Muscle layer of colon (tissue), 2 donors: Measurements from ENCODE around the gene SPOCK3.

Experiments
- H3K27ac ChIP-seq: one replicate; pipeline ENCODE4 v1.7.0; 2013; ENCODE audit warnings: low read depth, mild to moderate bottlenecking, low read length, moderate library complexity
- H3K27me3 ChIP-seq, 2 donors: one replicate each; pipeline ENCODE4 v1.7.0; 2013; ENCODE audit warnings: low read length in 2 of 2, mild to moderate bottlenecking in 2 of 2; ENCODE audit not compliant: insufficient read depth in 2 of 2, control insufficient read depth in 1 of 2
- H3K36me3 ChIP-seq: one replicate; pipeline ENCODE4 v1.7.0; 2013; ENCODE audit warnings: mild to moderate bottlenecking, low read length; ENCODE audit not compliant: insufficient read depth
- H3K4me1 ChIP-seq: one replicate; pipeline ENCODE4 v1.7.0; 2013; ENCODE audit warnings: mild to moderate bottlenecking, low read length; ENCODE audit not compliant: insufficient read depth
- H3K4me3 ChIP-seq, 2 donors: one replicate each; pipeline ENCODE4 v1.7.0; 2013; ENCODE audit warnings: low read length in 2 of 2, low read depth in 1 of 2, mild to moderate bottlenecking in 1 of 2, moderate library complexity in 1 of 2
- H3K9ac ChIP-seq: one replicate; pipeline ENCODE4 v1.7.0; 2013; ENCODE audit warnings: low read length
- H3K9me3 ChIP-seq: one replicate; pipeline ENCODE4 v1.7.0; 2013; ENCODE audit warnings: mild to moderate bottlenecking, low read length
- donor health status: abdominal sarcoma.
- donor health status: Adenocarcinoma of cecum.

SPOCK3 gene

DNA sequence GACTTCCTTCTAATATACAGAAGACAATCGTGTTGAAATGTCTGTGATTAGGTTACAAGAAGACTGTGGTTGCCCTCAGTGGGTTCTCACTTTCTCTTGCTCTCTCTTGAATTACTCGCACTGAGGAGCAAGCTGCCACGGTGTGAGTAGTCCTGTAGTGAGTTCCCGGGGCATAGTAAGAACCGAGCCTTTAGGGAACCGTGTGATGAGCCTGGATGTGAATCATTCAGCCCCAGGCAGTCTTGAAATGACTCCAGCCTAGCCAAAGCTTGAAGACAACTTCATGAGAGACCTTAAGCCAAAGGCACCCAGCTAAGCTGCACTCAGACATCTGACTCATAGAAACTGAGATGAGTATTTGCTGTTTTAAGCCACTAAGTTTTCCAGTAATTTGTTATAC, 292.7 kb downstream of the SPOCK3 start:
- Histone ChIP-seq H3K9ac (no peak overlapping the region), H3K27me3 (no peaks in the 10 kb centered on the region)

DNA sequence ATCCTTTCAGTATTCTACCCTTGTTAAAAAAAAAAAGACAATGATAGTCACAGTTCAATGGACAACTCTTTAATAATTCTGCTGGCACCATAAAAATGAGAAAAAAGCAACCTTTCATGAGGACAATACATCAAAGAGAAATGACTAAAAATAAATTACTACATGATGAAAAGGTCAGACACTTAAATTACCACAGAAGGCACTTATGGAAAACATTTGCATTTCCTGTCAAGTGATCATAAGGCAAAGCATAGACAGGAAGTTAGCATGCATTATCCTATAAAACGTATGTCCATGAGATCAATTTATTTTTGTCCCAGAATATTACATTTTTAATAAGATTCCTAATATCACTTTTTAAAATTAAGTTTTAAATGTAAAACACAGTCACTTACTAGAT, 303.8 kb downstream of the SPOCK3 start:
- Histone ChIP-seq H3K27ac (no peak overlapping the region), H3K27me3 (no peaks in the 10 kb centered on the region), H3K36me3 (no peaks in the 10 kb centered on the region), H3K9me3 (no peaks in the 10 kb centered on the region), H3K9ac (no peak overlapping the region), H3K4me3 (no peak overlapping the region), H3K4me1 (no peaks in the 10 kb centered on the region)

More for the DNA sequence above, 292.7 kb downstream of the SPOCK3 start:
- Histone ChIP-seq H3K9me3 (no peaks in the 10 kb centered on the region), H3K4me3 (no peak overlapping the region), H3K36me3 (no peaks in the 10 kb centered on the region), H3K27ac (no peak overlapping the region), H3K4me1 (no peaks in the 10 kb centered on the region)

DNA sequence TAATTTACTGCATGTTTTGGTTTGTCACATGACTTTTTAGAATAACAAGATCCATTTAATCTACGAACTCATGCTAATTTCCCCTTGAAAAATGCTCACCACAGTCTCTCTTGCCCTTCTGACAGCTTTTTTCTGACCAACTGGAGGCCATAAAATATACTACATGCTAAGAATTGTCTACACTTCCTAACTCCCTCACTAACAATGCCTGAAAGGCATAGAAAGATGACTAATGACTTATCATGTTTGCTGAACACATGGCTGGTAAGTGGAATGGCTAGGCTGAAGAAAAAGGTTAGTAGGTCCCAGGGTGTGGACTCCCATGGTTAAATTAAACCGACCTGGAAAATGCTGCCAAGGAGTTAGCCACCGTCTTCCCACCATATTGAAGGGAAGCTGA, 309.9 kb downstream of the SPOCK3 start:
- Histone ChIP-seq H3K9me3 (no peaks in the 10 kb centered on the region), H3K27me3 (no peaks in the 10 kb centered on the region), H3K4me3 (no peak overlapping the region), H3K36me3 (no peaks in the 10 kb centered on the region), H3K27ac (no peak overlapping the region), H3K9ac (no peak overlapping the region), H3K4me1 (no peaks in the 10 kb centered on the region)

DNA sequence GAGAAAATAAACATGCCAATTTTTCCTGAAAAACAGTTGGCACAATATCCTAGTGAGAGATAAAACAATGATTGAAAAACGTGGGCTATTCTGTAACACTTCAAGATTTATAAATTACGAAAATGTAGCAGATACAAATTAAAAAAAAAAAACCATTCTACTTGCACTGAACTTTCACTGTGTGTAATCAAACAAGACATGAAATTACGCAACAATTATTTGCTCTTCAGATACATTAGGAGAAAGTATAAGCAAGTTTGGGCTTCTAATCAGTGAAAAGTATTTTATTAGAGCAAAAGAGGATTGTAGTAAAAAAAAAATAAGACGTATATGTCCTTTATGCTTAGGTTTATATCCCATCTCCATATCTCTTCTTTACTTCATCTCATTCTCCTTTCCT, 320.4 kb downstream of the SPOCK3 start:
- Histone ChIP-seq H3K9ac (no peak overlapping the region), H3K27me3 (no peaks in the 10 kb centered on the region), H3K4me1 (no peaks in the 10 kb centered on the region), H3K27ac (no peak overlapping the region), H3K36me3 (no peaks in the 10 kb centered on the region), H3K4me3 (no peak overlapping the region), H3K9me3 (no peaks in the 10 kb centered on the region)

DNA sequence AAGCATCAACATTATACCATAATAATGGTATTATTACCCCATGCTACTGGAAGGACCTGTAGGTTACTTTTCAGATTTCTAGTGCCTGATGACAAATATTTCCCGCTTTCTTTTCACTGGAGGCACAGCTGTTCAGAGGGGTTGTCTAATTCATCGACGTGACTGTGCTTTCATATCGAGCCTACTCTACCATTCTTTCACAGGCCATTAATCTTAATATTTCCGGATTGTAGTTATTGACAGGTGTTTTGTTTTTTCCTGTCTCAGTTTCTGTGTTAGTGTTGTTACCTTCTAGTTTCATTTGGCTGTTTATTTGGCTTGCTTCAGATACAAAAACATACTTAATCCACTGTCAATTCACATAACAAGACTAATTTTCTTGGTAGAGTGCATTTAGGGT, 330.9 kb downstream of the SPOCK3 start:
- H3K27ac ChIP-seq, result no peak overlapping the region
- H3K27me3 ChIP-seq, result no peaks in the 10 kb centered on the region
- H3K36me3 ChIP-seq, result no peaks in the 10 kb centered on the region
- no peaks in the 10 kb centered on the region for H3K4me1 ChIP-seq
- H3K9me3 ChIP-seq, result no peaks in the 10 kb centered on the region
- no peak overlapping the region for H3K4me3 ChIP-seq
- H3K9ac ChIP-seq, result no peak overlapping the region

DNA sequence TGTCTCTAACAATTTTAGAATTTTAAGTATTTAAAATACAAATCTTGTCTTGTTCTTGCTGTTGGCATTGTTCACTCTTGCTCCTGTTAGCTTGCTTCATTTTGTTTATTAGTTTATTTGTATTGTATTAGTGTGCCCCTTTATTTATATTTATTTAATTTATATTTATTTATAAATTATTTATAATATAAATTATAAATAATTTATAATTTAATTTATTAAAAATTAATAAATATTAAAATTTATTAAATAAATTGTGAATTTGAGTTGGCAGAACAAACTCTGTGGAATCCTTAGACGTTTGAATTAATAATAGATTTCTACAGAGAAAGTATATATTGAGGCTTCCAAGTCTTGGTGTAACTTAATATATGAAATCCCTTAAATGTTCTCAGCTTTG, 331.4 kb downstream of the SPOCK3 start:
- H3K4me3 ChIP-seq, result no peak overlapping the region
- no peaks in the 10 kb centered on the region for H3K4me1 ChIP-seq
- H3K9me3 ChIP-seq, result no peaks in the 10 kb centered on the region
- H3K36me3 ChIP-seq, result no peaks in the 10 kb centered on the region
- no peaks in the 10 kb centered on the region for H3K27me3 ChIP-seq
- no peak overlapping the region for H3K27ac ChIP-seq
- no peak overlapping the region for H3K9ac ChIP-seq

DNA sequence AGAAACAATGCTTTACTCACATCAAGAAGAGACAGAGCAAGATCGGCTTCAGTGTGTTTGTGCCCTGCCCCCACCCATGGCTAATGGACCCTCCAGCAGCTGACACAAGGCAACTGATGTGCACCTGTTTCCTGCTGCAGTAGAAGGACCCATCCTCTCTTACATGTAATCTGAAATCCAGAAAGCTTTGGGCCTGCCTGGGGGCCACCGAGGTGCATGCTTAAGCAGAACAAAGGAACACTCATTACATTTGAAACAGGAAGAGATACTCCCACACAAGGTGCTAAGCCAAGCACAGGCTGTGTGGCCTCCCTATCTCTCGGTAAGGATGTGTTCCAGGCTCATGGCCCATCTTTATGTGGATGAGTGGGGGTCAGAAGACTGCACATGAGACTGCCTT, 338.0 kb downstream of the SPOCK3 start:
- Histone ChIP-seq H3K4me3 (no peak overlapping the region), H3K9me3 (no peaks in the 10 kb centered on the region)

DNA sequence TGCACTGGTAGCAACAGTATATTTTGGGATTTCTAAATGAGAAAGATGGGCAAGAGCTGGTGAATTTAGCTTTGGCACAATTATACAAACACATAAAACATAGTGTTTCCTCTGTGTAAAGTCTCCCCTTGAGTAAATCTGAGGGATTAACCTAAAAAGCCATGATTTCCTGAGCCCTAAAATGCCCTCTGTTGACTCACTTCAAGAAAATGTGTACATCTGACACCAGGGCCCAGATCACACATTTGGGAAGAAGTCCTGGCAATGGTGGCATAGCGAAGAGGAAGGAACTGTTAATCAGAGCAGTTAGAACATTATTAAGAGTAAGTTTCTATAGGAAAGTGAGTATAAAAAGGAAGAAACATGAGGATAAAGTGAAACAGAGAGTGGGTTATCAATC, 338.5 kb downstream of the SPOCK3 start:
- H3K36me3 ChIP-seq, result no peaks in the 10 kb centered on the region
- no peaks in the 10 kb centered on the region for H3K27me3 ChIP-seq
- no peaks in the 10 kb centered on the region for H3K4me1 ChIP-seq
- no peak overlapping the region for H3K9ac ChIP-seq
- H3K4me3 ChIP-seq, result no peak overlapping the region
- H3K9me3 ChIP-seq, result no peaks in the 10 kb centered on the region
- no peak overlapping the region for H3K27ac ChIP-seq

More for the DNA sequence above, 338.0 kb downstream of the SPOCK3 start:
- H3K27ac ChIP-seq, result no peak overlapping the region
- no peaks in the 10 kb centered on the region for H3K4me1 ChIP-seq
- no peak overlapping the region for H3K9ac ChIP-seq
- no peaks in the 10 kb centered on the region for H3K36me3 ChIP-seq
- H3K27me3 ChIP-seq, result no peaks in the 10 kb centered on the region

DNA sequence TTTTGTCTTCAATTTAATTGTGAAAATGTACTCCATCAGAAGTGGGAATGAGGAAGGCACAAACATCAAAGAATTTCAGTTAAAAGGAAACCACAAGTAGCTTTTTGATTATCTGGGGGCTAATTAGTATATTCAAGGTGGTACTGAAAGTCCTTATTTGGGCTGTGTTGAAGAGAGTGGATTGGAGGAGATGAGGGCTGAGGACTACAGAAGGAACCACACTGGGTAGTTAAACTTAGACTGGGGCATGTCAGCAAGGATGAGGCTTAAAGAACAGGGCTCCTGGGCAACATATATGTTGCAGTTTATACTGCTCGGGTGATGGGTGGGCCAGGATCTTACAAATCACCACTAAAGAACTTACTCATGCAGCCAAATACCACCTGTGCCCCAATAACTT, 346.8 kb downstream of the SPOCK3 start:
- H3K9ac ChIP-seq, result no peak overlapping the region
- H3K4me1 ChIP-seq, result no peaks in the 10 kb centered on the region
- no peaks in the 10 kb centered on the region for H3K36me3 ChIP-seq
- no peaks in the 10 kb centered on the region for H3K9me3 ChIP-seq
- no peak overlapping the region for H3K4me3 ChIP-seq
- H3K27ac ChIP-seq, result no peak overlapping the region
- H3K27me3 ChIP-seq, result no peaks in the 10 kb centered on the region

DNA sequence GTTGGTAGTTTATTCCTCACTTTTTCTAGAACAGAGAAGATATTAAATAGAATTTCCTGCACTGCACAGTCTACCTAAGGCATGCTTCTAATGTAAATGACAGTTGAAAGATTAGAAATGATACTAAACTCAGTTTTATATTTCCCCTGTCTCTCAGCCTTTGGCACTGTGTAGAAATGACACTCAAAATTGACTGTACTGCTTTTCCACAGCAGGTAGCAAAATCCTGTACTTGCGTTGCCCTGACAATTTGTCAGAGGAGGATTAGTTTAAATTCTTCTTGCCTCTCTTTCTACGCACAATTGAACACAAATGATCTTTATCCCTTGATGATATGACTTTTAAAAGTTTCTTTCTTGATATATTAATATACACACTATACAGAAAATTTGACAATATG, 347.6 kb downstream of the SPOCK3 start:
- H3K4me1 ChIP-seq, result no peaks in the 10 kb centered on the region
- no peaks in the 10 kb centered on the region for H3K9me3 ChIP-seq
- H3K9ac ChIP-seq, result no peak overlapping the region
- H3K27me3 ChIP-seq, result no peaks in the 10 kb centered on the region
- no peak overlapping the region for H3K27ac ChIP-seq
- no peak overlapping the region for H3K4me3 ChIP-seq
- H3K36me3 ChIP-seq, result no peaks in the 10 kb centered on the region

DNA sequence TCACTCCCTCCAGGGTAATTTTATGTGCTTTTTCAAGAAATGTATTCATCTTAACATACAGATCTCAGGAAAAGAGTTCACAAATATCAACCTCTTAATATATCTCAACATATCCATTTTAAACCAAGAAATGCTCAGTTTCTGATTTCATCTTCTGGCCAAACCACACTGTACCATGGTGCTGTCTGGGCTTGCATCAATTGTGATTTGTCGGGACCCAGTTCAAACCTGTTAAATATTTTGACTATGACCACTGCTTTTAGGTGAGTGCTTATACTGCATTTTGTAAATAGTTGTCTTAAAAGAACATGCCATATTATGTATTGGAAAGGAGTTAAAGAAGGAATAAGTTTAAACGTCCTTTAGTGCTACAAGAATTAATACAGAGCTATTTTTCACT, 352.1 kb downstream of the SPOCK3 start:
- Histone ChIP-seq H3K27me3 (no peaks in the 10 kb centered on the region), H3K27ac (no peak overlapping the region), H3K4me1 (no peaks in the 10 kb centered on the region), H3K4me3 (no peak overlapping the region), H3K9me3 (no peaks in the 10 kb centered on the region), H3K36me3 (no peaks in the 10 kb centered on the region), H3K9ac (no peak overlapping the region)

DNA sequence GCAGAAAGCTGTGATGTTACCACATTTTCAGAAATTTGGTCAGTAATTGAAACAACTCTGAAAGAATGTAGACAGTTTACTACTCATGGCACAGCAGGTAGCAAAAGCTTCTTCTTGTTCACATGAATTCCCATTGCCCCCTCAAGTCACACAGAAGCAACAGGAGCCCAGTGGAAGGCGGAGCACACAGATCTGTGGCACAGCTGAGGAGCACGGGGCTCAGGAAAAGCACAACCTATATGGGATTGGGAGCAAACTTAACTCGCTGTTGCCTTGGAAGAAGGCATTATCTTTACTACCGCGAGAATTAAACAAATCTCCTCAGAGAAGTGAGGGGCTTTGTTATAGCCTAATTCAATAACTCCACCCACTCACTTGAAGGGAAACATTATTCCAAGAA, 358.5 kb downstream of the SPOCK3 start:
- no peaks in the 10 kb centered on the region for H3K9me3 ChIP-seq
- no peak overlapping the region for H3K27ac ChIP-seq
- no peak overlapping the region for H3K4me3 ChIP-seq
- H3K4me1 ChIP-seq, result no peaks in the 10 kb centered on the region
- H3K27me3 ChIP-seq, result no peaks in the 10 kb centered on the region
- no peaks in the 10 kb centered on the region for H3K36me3 ChIP-seq
- no peak overlapping the region for H3K9ac ChIP-seq
